HG03039 (cell line): ENCODE results near the gene IRF2.
A peak's percentile ranks its signal among the peaks of the same experiment; 100 is the strongest.

Experiments used
- ATAC-seq: cut with Tn5 transposase; IDR thresholded peaks from one replicate; pipeline ENCODE4 v1.9.1; 2021; ENCODE audit warnings: mild to moderate bottlenecking, moderate library complexity; ENCODE audit not compliant: unreplicated experiment

Gene IRF2

GRCh38 chr4:184410748-184411147 lies 63.6 kb downstream of the IRF2 start:
- ATAC-seq: no peak

- no peak for ATAC-seq
These were observed 64.2 kb downstream of the IRF2 start for GRCh38 chr4:184409911-184410692.

GRCh38 chr4:184409502-184409901 lies 64.8 kb downstream of the IRF2 start:
- ATAC-seq: no peak

GRCh38 chr4:184408684-184409081 lies 65.7 kb downstream of the IRF2 start:
- no peak for ATAC-seq

- ATAC-seq: no peak
These were observed 66.2 kb downstream of the IRF2 start for GRCh38 chr4:184408021-184408683.

GRCh38 chr4:184406958-184407391 lies 67.4 kb downstream of the IRF2 start:
- ATAC-seq: no peak

GRCh38 chr4:184404047-184404446 lies 70.3 kb downstream of the IRF2 start:
- no peak for ATAC-seq

- no peak for ATAC-seq
These were observed 71.0 kb downstream of the IRF2 start for GRCh38 chr4:184403384-184403781.

- ATAC-seq: no peak
These were observed 71.5 kb downstream of the IRF2 start for GRCh38 chr4:184402740-184403383.

- no peak for ATAC-seq
These were observed 72.1 kb downstream of the IRF2 start for GRCh38 chr4:184402239-184402638.

- ATAC-seq: no peak
These were observed 72.8 kb downstream of the IRF2 start for GRCh38 chr4:184401397-184402171.

GRCh38 chr4:184400891-184401290 lies 73.5 kb downstream of the IRF2 start:
- ATAC-seq: no peak

GRCh38 chr4:184400375-184400870 lies 73.9 kb downstream of the IRF2 start:
- no peak for ATAC-seq

GRCh38 chr4:184399512-184399908 lies 74.8 kb downstream of the IRF2 start:
- ATAC-seq: no peak

GRCh38 chr4:184398741-184399511 lies 75.4 kb downstream of the IRF2 start:
- ATAC-seq: no peak

- no peak for ATAC-seq
These were observed 76.7 kb downstream of the IRF2 start for GRCh38 chr4:184397516-184398163.

- no peak for ATAC-seq
These were observed 77.5 kb downstream of the IRF2 start for GRCh38 chr4:184396570-184397515.

- ATAC-seq: peak; percentile 63
These were observed 78.4 kb downstream of the IRF2 start for GRCh38 chr4:184395971-184396391.
